ENCODE measurements around the gene ITGB3. TPM values are rescaled to one million over a fixed set of nuclear protein-coding genes. Genes with fewer than 3 reads are reported as not detected.

The ITGB3 gene
- total and polyA plus RNA-seq, 2 of the 4 experiments (the other 2 are of a cell fraction) = 9.8 to 17.6 TPM

- H3K23ac ChIP-seq (ENCODE audit: low read depth, low read length) = peak overlapping the region; percentile 25; the same call in 1 of the 2 replicates
- H4K8ac ChIP-seq (ENCODE audit: low read depth in 2 of 2, low read length in 2 of 2) = peak overlapping the region; percentile 77 to 90
- peak overlapping the region; percentile 97 for H2BK20ac ChIP-seq (ENCODE audit: low read depth, low read length)
- H3K4ac ChIP-seq (ENCODE audit: low read depth, low read length) = peak overlapping the region; percentile 97
- no peaks in the 10 kb centered on the region for H3K36me3 ChIP-seq (ENCODE audit: control insufficient read depth, insufficient read depth, low read length)
- peak overlapping the region; percentile 80 for H4K5ac ChIP-seq (ENCODE audit: low read depth, low read length)
- H3K79me1 ChIP-seq (ENCODE audit: low read depth in 1 of 2, low read length in 2 of 2) = peaks cover 9 to 55% of the 10 kb centered on the region in 2 experiments
- no TSS peak for BruUV-seq (replicated peaks)
- no peaks in the 10 kb centered on the region for H3K27me3 ChIP-seq (ENCODE audit: control insufficient read depth, insufficient read depth, low read length)
- intact Hi-C loops (cut with micrococcal nuclease) (no loop called here), in situ Hi-C loops (cut with MboI; ENCODE audit: low sequenced_read_pairs) (no loop called here), dilution Hi-C loops (cut with HindIII; ENCODE audit: low sequenced_read_pairs, unreplicated experiment) (no loop called here)
- peak overlapping the region; percentile 96 for H4K91ac ChIP-seq (ENCODE audit: insufficient read depth, low read depth, low read length)
- H3K9ac ChIP-seq (ENCODE audit: low read depth, low read length) = peak overlapping the region; percentile 55
- peak overlapping the region; percentile 93 for H2BK5ac ChIP-seq (ENCODE audit: low read depth, low read length, poor library complexity, severe bottlenecking)
- no peak for ATAC-seq (ENCODE audit: low read depth)
- H3K4me1 ChIP-seq (ENCODE audit: control insufficient read depth, insufficient read depth, low read length) = peaks cover 40% of the 10 kb centered on the region
- DNase-seq = no peak
- no peak overlapping the region; the same call in 1 of the 2 replicates for H3K4me2 ChIP-seq (ENCODE audit: low read depth, low read length)
- TF ChIP-seq USF2 (IDR thresholded peaks at IDR 0.05; ENCODE audit: low read depth, low read length) = 0 out of 2 replicates have a peak, but pooled peaks have one; percentile 1
- no peak for TF ChIP-seq MAFK (IDR thresholded peaks at IDR 0.05; ENCODE audit: low read depth, low read length)
- peak overlapping the region; percentile 95 for H2BK120ac ChIP-seq (ENCODE audit: low read depth, low read length)
- H3K56ac ChIP-seq (ENCODE audit: extremely low read depth, insufficient read depth, low read length) = no peak overlapping the region
- no peaks in the 10 kb centered on the region for H3K9me3 ChIP-seq (ENCODE audit: control insufficient read depth, insufficient read depth, low read length)
- H3K18ac ChIP-seq (ENCODE audit: low read depth, low read length) = peak overlapping the region; percentile 80
- H2AK9ac ChIP-seq (replicated peaks; ENCODE audit: low read depth, low read length, poor library complexity) = no peak overlapping the region
- no peak overlapping the region for H2AFZ ChIP-seq (replicated peaks; ENCODE audit: low read length, poor library complexity)
- peak overlapping the region; percentile 86 for H3K27ac ChIP-seq (ENCODE audit: insufficient read depth, low read length)
- WGBS, 2 experiments (ENCODE audit: extremely low coverage in 2 of 2, insufficient read length in 1 of 2) = 83% methylated on average over 1 of the region's 5 CpGs; no CpG with 5 or more reads in 1 of the 2 experiments
- H3K14ac ChIP-seq (replicated peaks; ENCODE audit: low read depth, low read length) = peak overlapping the region; percentile 93
- H2AK5ac ChIP-seq (ENCODE audit: low read depth, low read length) = peak overlapping the region; percentile 97
- CTCF ChIA-PET = interaction anchor here (2.0 kb wide), 1 partner anchor 14 kb away, joined by 4 read pairs; no protein-coding TSS in a partner anchor
- peaks cover under 1% of the 10 kb centered on the region; the same call in 1 of the 2 replicates for H4K20me1 ChIP-seq (ENCODE audit: insufficient read depth, low read length)
- H3K9me1 ChIP-seq (ENCODE audit: insufficient read depth, low read length) = peaks cover 42% of the 10 kb centered on the region
- peak overlapping the region; percentile 84 for H2BK15ac ChIP-seq (ENCODE audit: low read depth, low read length)
- no peak overlapping the region for H3K4me3 ChIP-seq (ENCODE audit: insufficient read depth, low read depth, low read length)
- POLR2A ChIA-PET (ENCODE audit: unreplicated experiment) = no interaction called here
Measured at GRCh38 chr17:47274319-47275069, 20.9 kb downstream of the ITGB3 start.
